Activated T-cell treated with anti-CD3 and anti-CD28 coated beads for 4 hours (primary cell): ENCODE measurements around the gene LTC4S.
A peak's percentile ranks its signal among the peaks of the same experiment; 100 is the strongest.

ENCODE experiments used
- DNase-seq: peaks from one replicate; pipeline ENCODE4 v3.0.0-alpha.2; 2020

LTC4S gene

DNA sequence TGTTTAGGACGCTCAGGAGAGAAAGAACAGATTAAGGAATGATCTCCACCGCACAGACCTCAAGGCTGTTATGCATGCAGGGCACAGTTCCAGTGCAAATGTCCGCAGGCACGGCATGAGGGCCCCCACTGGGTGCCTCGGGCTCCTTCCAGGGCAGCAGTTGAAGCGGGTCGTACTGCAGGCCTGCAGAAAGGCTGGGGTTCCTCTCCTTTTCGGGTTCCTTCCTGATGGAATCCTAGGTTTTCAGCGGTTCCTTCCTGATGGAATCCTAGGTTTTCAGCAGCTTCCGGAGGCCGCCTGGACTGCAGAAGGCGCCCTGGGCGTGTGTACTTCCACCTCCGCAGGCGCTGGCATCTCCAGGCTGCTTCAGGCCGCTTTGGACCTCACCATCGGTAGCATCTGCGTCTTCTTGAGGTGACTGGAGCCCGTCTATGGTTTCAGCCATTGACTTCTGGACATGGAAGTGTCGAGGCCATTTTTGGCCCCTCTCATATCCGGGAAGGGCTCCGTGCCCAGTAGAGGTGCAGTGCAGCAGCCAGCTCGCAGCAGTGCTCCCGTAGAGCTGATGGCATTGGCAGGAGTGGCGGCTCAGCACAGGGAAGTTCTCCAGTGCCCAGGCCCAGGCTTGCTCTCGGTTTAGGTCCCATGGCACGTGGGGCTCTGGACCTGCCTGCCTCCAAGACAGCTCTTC lies 18.5 kb downstream of the LTC4S start:
- no peak for DNase-seq

DNA sequence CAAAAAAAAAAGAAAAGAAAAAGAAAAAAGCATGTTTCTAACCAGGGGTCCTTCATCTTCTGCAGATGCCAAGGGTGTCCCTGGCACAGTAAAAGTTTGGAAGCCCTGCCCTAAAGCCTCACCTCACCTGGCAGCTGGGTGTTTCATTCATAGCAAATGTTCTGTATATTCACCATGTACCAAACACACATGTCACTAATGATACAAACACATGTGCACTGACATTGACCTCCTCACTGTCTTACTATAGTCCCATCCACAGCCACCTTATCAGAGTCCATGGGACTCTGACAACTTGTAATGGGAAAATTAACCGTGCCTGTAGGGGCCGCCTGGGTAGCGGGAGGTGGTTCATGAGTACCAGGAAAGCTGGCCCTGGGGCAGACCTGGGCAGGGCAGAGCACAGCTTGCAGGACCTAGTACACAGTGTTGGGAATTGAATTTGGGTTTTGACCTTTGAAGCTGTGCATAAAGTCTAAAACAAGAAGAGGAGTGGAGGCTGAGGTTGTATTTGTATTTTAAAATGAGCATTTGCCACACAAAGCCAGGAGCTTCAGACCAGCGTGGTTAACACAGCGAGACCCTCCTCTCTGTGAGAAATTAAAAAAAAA lies 19.3 kb downstream of the LTC4S start:
- no peak for DNase-seq

DNA sequence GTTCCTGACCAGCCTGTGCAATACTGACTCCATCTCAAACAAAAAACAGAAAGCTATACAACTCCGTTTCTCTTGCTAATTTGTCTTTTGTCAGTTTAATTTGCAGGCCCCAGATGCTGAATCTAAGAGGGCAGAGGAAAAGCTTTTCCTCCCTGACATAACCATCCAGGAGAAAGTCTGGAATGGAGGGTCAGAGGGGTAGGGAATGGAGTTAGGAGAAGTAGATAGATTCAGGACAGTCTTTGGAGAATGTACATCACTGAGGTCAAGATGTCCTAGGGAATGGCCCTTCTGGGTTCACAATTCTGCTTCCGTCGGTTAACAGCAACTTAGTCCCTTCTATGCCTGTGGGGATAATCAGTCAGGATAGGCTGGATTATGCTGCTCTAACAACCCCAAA lies 20.3 kb downstream of the LTC4S start:
- DNase-seq = no peak

DNA sequence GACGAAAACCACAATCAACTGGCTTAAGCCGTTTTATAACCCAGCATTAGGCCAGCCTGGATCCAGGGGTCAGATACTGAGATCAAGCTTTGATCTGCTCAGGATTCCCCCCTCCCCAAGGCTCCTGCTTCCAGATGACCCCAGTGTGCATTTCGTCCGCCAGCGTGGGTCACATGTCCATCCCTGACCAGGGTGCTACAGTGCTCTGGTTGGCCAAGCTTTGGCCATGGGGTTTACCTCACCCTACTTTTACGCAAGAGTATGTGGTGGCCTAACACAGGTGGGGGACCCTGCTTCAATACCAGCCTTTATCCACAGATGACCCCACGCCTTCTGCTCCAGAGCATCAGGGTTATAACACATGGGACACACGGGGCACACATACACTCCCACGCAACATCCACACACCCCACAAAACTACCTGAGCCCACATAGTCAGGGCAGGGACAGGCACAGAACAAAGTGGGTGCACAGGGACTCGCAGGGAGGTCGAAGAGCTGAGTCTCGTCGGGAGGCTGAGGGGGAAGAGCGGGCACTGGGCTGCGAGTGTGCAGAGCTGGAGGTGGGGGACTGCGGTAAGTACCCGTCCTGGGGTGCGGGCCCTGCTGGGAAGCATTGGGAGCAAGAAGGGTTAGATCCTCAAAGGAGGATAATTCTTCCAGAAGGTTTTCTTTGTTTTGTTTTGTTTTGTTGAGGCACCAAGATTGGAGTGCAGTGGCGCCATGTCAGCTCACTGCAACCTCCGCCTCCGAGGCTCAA lies 21.9 kb downstream of the LTC4S start:
- no peak for DNase-seq

DNA sequence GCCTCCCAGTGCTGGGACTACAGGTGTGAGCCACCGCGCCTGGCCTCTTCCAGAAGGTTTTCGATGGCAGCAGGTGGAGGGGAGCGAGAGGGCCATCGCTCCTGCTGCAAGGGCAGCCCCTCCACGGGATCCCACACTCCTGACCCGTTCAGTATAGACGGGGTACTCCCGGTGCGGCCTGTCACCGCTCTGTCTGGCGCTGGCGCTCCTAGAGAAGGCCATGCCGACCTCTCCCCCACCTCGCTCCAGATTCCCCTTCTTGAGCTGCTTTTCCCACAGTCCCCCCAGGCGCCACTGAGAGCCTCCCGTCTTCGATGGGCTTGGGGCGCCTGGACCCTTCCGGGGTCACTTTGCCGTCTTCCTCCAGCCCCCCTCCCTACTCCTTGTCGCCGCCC lies 22.6 kb downstream of the LTC4S start:
- no peak for DNase-seq

DNA sequence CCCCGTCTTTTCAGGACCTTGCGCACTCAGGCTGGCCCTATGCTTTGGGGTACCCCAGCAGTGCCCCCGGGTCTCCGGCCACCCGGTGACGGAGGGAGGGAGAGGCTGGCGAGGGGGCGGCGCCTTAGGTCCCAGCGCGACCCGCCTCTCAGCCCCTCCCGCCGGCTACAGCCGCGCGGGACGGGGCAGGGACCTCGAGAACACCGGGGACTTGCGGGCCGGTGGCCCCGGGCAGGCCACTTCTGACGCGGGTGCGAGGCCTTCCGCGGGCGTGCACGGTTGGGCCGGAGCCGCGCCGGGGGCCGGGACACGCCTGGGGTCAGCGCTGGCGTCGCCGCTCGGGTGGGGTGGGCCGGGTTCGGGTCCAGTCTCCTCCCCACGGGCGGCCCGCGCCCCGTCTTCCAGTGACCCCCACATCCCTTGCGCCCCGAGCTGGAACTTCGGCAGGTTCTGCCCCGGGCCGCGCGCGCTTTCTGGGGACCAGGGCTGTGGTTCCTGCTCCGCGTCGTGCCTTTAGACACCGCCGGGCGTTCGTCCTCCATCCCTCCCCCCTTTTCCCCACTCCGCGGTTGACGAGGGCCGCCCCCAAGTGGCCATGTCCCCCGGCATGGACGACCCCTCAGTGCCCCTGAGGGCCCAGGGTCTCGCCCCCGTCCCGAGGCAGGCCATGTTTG lies 23.1 kb downstream of the LTC4S start:
- DNase-seq = no peak

DNA sequence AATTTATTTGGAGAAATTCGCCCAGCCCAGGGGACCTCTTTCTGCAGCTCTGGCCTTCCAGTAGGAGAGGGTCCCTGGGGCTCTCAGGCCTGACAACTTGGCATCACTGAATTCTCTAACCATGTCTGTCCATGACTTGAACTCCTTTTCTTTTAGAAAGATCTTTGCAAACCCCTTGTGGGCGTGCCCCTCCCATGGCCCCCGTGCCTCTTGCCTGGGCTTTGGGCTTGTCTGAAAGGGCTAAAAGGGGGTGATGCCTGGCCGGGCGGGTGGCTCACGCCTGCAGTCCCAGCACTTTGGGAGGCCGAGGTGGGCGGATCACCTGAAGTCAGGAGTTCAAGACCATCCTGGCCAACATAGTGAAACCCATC lies 23.7 kb downstream of the LTC4S start:
- DNase-seq = no peak

DNA sequence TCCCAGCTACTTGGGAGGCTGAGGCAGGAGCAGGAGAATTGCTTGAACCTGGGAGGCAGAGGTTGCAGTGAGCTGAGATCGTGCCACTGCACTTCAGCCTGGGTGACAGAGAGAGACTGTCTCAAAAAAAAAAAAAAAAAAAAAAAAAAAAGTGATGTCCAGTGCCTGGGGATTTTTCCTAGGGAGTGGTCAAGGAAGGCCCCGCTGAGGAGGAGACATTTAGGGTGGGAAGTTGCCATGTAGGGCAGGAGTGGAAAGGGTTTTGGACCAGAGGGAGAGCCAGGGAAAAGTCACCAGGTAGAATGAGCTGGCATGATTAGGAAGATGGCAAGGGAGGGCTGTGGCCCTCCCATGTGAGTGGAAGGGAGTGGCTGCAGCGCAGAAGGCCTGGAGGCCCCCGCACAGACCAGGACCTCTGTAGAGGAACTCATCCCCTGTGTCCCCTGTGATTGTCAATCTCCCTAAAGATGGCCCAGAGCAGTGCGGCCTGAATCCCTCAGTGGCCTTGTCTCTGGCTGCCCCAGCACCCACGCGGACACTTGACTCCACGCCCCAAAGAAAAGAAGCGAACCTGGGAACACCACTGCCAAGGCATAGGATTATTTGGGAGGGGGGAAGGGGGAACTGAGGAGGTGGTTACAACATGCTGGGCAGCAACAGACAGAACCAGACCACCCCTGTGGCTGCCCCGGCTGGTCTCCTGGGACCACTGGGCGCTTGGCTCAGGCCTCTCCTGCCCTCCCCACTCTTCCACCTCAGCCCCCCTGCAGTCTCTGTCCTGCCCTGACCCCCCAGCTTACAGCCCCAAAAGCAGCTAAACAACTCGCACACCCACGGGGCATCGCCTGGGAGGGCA lies 24.3 kb downstream of the LTC4S start:
- DNase-seq = no peak

DNA sequence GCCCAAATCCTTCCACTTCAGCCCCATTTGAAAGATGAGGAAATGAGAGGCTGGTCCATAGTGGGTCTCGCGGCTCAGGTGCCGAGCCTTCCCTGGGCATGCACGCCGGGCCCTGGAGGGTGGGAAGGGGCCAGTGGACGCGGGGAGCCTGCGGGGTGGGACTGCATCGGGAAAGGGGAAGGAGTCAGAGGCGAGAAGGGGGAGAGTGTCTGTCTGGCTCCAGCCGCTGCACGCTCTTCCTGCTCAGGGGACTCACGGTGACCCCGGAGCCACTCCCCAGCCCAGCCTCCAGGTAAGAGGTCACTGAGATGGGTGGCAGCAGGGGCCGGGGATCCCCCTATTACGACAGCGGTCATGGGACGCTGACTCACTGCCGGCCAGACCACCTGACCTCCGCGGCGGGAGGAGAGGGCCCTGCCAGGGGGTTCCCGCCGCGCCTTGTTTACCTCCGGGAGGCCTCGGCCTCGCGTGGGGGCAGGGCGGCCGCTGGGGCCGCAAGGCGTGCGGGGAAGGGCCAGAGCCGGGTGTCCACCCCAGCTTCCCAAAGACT lies 25.0 kb downstream of the LTC4S start:
- peak; percentile 65 for DNase-seq

DNA sequence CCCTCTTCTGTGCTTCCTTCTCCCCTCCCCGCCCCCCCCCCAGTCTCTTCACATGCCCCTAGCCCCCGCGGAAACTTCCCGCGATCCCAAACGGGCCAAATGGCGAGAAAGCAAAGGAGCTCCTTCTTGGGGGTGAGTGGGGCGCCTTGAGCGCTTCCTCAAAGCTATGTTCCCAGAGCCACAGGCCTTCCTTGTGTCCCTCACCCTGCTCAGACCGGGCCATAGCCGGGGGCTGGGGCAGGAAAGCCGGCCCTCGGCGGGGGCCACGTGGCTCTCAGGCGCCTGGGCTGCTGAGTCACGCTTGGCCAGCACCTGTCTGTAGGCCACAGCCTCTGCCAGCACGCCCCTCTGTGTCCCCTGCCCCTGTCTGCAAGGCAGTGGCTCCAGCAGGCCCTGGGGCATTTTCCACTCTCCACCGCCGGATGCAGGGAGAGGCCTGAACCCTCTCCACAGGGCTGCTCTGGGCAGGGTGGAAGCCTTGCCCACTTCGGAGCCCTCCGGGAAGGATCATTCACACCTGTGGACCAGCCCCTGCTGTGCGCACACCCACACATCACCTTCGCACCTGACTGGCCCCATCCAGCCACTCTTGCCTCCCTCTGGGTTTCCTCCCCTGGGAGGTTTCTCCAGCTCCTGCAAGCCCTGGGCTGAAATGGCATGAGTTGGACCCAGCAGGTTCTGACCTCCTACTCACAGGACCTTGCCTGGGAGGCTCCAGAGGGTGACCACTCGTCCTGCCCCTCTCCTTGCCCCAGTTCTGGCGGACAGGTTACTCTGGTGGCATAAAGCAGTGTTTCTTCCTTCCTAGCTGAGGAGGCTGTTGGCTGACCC lies 25.7 kb downstream of the LTC4S start:
- no peak for DNase-seq

DNA sequence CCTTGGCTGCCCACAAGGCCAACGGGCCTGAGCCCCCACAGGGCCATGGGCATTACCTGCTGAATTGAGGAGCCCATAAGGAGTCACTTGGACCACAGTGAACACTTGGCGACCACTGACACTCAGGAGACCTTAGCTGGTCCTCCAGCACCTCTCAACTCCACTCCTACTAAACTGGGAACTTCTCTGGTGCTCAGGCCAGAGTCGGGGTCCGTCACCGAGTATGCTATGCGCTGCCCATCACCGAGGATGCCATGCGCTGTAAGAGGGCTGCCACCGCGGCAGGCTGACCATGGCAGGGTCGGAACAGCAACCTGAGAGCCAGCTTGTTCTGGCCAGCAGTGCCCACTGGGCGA lies 26.3 kb downstream of the LTC4S start:
- no peak for DNase-seq

DNA sequence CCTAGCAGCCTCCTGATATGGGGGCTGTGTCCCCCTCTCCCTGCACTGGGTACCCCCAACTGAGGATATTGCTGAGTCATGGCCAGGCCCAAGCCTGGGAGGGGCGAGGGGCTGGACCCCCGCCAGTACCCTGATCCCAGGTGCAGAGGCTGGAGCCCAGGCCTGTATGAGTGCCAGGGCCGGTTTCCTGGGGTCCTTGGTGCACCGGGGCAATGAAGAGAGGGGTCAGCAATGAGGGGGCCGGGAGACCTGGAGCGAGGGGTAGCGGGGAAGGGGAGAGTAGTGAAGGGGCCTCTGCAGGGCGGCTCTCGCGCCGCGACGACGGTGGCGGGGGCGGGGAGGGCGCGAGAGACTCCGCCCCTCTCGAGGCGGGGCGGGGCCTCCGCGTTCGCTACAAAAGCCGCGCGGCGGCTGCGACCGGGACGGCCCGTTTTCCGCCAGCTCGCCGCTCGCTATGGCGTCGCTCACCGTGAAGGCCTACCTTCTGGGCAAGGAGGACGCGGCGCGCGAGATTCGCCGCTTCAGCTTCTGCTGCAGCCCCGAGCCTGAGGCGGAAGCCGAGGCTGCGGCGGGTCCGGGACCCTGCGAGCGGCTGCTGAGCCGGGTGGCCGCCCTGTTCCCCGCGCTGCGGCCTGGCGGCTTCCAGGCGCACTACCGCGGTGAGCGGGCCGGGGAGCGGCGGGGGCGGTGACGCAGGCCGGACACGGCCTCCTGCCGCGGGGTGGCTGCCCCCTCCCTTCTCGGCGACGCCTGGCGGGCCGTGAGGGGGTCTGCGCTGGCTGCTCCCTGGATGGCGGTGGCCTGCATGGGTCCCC lies 26.9 kb downstream of the LTC4S start, which contains the start of gene SQSTM1:
Gene SQSTM1, plus strand, starts transcription at position 423 of the 815 bp plus-strand sequence. Its CDS starts 32 bp downstream, at position 455.
- DNase-seq = peak; percentile 75

DNA sequence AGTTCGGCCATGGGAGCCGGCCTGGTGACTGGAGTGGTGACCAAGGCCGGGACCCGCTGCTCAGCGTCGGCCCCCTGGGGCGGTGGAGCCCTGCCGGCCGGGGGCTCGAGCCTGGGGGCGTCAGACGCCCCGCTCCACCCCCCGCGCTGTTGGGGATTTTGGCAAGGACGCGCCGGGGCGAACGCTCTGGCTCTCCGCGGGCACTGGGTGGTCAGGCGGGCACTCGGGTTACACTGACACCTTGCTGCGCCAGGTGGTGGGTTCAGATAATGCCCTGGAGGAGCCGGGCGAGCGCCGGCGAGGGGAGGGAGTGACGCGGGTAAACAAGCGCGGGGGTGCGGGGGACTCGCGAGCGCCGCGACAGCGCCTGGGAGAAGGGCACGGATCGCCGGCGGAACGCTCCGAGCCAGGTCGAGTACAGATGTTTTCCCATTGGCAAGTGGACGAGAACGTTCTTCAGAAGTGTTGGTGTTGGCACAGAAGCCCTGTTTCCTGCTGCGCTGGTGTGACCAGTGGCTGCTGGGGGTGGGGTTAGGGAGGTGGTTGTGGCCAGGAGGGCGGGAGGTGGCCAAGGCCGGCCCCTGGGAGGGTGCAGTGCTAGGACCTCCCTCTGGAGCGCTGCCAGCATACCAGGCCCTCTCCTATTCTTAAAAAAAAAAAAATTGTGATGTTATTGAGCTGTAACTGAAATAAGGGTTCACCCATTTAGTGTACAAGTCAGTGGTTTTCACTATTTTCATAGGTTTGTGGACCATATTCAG lies 27.7 kb downstream of the LTC4S start:
- peak; percentile 66 for DNase-seq

DNA sequence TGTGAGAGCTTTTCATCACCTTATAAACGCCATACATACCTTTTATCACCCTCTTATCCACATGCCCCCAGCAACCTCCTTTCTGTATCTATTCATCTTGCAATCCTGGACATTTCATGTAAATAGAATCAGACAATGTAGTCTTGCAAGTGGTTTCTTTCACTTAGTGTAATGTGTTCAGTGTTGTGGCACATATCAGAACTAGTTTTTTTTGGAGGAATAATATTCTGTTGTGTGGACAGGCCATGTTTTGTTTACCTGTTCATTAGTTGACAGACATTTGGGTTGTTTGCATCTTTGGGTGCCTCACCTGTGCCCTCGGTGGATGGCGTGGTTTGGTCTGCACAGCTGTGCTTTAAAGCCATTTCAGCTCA lies 28.3 kb downstream of the LTC4S start:
- no peak for DNase-seq

DNA sequence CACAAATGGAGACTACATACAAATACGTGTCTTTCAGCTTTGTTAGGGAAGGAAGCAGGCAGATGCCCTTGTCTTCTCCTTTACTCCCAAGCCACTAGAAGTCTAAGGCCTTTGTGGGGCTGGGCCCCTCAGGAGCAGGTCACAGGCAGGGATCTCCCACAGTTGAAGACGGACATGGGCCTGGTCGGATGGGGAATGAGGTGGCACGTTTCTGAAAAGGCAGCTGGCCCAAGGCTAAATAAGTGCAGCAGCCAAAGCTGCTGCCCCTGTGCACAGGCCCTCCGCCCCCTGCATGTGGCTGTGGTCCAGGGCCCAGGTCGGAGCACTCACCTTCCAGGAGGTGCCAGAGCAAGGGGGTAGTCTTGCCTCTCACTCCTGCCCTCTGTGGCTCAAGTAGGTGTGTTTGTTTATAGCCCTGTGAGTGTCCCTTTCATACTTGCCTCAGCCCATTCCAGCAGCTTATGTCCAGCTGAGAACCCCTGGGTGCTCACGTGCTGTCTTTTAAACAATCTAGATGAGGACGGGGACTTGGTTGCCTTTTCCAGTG lies 28.7 kb downstream of the LTC4S start:
- no peak for DNase-seq

DNA sequence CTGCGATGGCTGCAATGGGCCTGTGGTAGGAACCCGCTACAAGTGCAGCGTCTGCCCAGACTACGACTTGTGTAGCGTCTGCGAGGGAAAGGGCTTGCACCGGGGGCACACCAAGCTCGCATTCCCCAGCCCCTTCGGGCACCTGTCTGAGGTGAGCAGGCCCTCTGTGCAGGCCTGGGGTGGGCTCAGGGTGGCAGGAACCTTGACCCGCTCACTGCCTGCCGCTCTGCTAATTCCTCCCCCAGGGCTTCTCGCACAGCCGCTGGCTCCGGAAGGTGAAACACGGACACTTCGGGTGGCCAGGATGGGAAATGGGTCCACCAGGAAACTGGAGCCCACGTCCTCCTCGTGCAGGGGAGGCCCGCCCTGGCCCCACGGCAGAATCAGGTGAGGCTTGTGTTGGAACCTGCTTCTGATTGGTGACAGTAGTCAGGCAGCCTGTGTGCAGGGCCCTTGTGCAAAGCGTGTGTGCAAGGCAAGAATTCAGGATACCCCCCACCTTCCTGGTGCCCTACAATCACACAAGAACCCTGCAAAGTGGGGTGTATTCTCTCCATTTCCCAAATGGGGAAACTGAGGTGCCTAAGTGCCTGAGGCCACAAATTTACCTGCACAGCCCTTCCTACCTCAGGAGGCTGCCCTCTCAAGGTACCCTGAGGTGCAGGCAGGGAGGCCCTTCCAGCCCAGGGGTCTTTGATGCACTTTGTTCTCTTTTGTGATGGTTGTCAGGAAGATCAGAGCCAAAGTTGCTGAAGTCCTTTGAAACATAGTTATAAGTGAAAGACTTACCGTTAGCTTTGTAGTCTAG lies 30.4 kb downstream of the LTC4S start:
- DNase-seq = no peak

DNA sequence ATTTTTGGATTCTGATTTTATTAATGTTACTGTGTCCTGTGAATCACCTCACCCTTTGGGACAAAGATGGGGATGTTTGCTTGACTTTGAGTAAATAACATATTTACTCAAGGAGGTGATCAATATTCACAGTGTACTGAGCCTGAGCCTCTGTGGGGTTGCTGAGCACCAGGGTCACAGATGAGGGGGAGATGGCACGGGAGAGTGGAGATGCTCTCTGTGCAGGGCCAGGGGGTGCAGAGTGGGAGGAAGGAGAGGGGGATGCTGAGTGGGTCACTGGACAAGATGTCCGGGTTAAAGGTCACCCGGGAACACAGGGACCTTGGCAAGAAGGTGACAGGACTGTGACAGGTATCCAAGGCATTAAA lies 30.9 kb downstream of the LTC4S start:
- DNase-seq = no peak

DNA sequence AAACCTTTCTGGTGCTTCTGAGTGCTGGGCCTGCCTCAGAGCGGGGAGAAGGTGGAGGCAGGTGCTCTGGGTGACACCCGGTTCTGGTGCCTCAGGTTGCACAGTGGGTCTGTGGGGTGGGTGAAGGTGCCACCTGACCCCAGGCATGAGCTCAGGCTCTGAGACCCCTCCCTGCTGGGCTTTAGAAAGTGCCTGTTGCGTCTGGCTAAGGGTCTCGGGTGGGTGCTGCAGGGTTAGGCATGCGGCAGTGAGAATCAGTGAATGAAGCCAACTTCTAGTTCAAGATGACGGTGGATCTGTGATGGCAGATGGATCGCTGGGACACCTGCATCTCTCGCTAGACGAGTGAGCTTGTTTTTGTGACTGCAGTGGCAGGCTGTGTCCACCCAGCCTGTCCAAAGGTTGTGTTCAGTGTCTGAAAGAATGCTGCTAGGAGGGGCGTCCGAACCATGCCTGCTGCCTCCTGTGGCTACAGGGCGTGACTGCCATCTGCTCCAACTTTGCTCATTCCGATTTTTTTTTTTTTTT lies 31.9 kb downstream of the LTC4S start:
- no peak for DNase-seq
